Sigmoid colon (tissue), 7 donors: ENCODE measurements around the gene SEMA7A. TPM values are rescaled to one million over a fixed set of nuclear protein-coding genes. Genes with fewer than 3 reads are reported as not detected.
A peak's percentile ranks its signal among the peaks of the same experiment; 100 is the strongest.

Source experiments
- DNase-seq: peaks from one replicate; pipeline ENCODE4 v3.0.0-alpha.2; 2019
- H3K27ac ChIP-seq, 4 donors: fragments of 200-600 bp; sonication (generic); one replicate each; pipeline ENCODE4 v1.5.1; 2016 to 2019; ENCODE audit warnings: mild to moderate bottlenecking in 1 of 4
- H3K27me3 ChIP-seq, 3 donors: fragments of 200-600 bp; sonication (generic); one replicate each; pipeline ENCODE4 v1.5.1; 2019; ENCODE audit warnings: mild to moderate bottlenecking in 1 of 3
- H3K36me3 ChIP-seq, 4 donors: fragments of 200-600 bp; sonication (generic); one replicate each; pipeline ENCODE4 v1.5.1; 2016 to 2019
- H3K4me1 ChIP-seq, 4 donors: fragments of 200-600 bp; sonication (generic); one replicate each; pipeline ENCODE4 v1.5.1; 2017 to 2019
- H3K4me3 ChIP-seq, 4 donors: fragments of 200-600 bp; sonication (generic); one replicate each; pipeline ENCODE4 v1.5.1; 2017 to 2019; ENCODE audit warnings: mild to moderate bottlenecking in 2 of 4, moderate library complexity in 1 of 4
- H3K9me3 ChIP-seq, 4 donors: fragments of 200-600 bp in 3 of 4; sonication (generic) in 3 of 4; one replicate each; pipeline versions ENCODE4 v1.5.1 to v1.6.1; 2013 to 2019
- EP300 ChIP-seq, 4 donors: sonication (generic); formaldehyde crosslinking; IDR thresholded peaks; one replicate each; pipeline ENCODE4 v1.6.1; 2017; ENCODE audit warnings: antibody characterized with exemption in 4 of 4
- POLR2A ChIP-seq, 2 donors: fragments of 450-650 bp; IDR thresholded peaks; one replicate each; pipeline ENCODE4 v1.6.1; 2016; ENCODE audit warnings: antibody characterized with exemption in 2 of 2, mild to moderate bottlenecking in 2 of 2, moderate library complexity in 2 of 2
- POLR2AphosphoS5 ChIP-seq, 4 donors: sonication (generic); formaldehyde crosslinking; IDR thresholded peaks; one replicate each; pipeline ENCODE4 v1.6.1; 2017; ENCODE audit warnings: antibody characterized with exemption in 4 of 4
- WGBS, 2 donors: extraction: QIAGEN DNeasy Blood & Tissue Kit; methylation state at CpG; one replicate each; pipeline ENCODE4 v1.1.7; 2013; 5-methylcytosine and 5-hydroxymethylcytosine counted together
- intact Hi-C: fragments of 100-400 bp; cut with DNase I; formaldehyde crosslinking; loops from one replicate; pipeline ENCODE4 v1.15.1; 2023
- polyA plus RNA-seq, 3 donors: library from polyadenylated mRNA; stranded (reverse); fragments of 200-250 nt; gene quantifications; one replicate each; pipeline ENCODE4 v1.2.3, GENCODE V29; 2013
- total RNA-seq, 4 donors: library from RNA; depleted of rRNA; stranded (reverse); fragments of >200 nt; gene quantifications; one replicate each; pipeline ENCODE4 v1.1.0, GENCODE V29; 2016
- TF ChIP-seq, protein P1 (sequence below), 4 experiments: fragments of 450-650 bp in 3 of 4; fragments of 200-600 bp in 1 of 4; IDR thresholded peaks; one replicate each; pipeline ENCODE4 v1.5.1; 2016 to 2019; ENCODE audit warnings: antibody characterized with exemption in 4 of 4, mild to moderate bottlenecking in 3 of 4, moderate library complexity in 2 of 4
- donor health status: healthy with polysubstance abuse.
- donor health status: Bipolar disorder and iron deficiency.
- donor health status: healthy.

Gene SEMA7A
- total and polyA plus RNA-seq, 7 donors: 0.28 to 9.8 (median 1.2) TPM; not detected in 1

DNA sequence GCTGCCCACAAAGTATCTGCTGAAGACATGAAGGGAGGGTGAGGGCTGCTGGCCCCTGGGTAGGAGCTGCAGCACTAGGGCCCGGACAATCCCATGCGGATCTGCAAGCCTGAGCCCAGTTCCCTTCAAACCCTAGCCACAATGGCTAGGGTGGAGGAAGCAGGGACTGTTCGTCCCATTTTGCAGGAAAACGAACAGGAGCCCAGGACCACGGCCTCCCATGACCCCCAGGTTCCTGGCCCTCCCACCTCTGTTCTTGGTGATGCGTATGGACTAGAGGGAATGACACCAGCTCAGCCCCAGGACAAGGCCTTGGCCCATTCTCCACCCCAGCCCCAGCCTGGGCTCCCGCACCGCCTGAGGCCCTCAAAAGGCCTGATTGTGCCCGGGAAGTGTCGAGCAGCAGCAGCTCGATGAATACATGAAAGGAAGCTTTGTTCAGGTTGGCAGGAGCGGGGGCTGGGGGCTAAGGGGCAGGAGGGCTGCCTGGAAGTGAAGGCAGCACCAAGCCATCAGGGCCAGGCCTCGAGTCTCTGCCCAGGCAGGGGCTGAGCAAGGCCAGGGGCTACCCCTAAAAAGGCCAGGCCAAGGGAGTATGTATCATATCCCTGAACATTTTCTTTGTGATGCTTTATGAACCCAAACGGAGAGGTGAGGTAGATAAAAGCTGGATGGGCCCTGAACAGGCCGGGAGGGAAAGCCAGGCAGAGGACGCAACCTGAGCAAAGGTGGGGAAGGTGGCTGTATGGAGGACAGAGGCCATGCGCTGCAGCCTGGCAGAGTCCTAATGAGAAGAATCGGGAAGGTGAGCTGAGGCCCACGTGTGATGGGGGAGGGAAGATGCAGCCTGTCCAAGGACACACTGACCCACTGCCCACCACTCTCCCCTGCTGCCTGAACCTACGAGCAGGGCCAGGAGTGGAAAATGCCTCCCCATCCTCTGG, 12.2 kb downstream of the SEMA7A start:
- Histone ChIP-seq H3K36me3 (no peaks in the 10 kb centered on the region), H3K4me1 (peaks cover 0 to 9% (median 0%) of the 10 kb centered on the region in 4 donors), H3K9me3 (no peaks in the 10 kb centered on the region), H3K27me3 (no peaks in the 10 kb centered on the region), H3K4me3 (no peak overlapping the region), H3K27ac (peak overlapping the region; percentile 14 to 55 (median 32))
- intact Hi-C loops: no loop called here
- WGBS, 2 donors: 86 to 88% methylated on average over 20 of the region's 20 CpGs
- TF ChIP-seq EP300 (IDR thresholded peaks at IDR 0.05) (no peak), POLR2A (IDR thresholded peaks at IDR 0.05) (no peak), POLR2AphosphoS5 (IDR thresholded peaks at IDR 0.05) (no peak)
- TF ChIP-seq, protein P1, sequence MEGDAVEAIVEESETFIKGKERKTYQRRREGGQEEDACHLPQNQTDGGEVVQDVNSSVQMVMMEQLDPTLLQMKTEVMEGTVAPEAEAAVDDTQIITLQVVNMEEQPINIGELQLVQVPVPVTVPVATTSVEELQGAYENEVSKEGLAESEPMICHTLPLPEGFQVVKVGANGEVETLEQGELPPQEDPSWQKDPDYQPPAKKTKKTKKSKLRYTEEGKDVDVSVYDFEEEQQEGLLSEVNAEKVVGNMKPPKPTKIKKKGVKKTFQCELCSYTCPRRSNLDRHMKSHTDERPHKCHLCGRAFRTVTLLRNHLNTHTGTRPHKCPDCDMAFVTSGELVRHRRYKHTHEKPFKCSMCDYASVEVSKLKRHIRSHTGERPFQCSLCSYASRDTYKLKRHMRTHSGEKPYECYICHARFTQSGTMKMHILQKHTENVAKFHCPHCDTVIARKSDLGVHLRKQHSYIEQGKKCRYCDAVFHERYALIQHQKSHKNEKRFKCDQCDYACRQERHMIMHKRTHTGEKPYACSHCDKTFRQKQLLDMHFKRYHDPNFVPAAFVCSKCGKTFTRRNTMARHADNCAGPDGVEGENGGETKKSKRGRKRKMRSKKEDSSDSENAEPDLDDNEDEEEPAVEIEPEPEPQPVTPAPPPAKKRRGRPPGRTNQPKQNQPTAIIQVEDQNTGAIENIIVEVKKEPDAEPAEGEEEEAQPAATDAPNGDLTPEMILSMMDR (IDR thresholded peaks at IDR 0.05): no peak
- DNase-seq: no peak

DNA sequence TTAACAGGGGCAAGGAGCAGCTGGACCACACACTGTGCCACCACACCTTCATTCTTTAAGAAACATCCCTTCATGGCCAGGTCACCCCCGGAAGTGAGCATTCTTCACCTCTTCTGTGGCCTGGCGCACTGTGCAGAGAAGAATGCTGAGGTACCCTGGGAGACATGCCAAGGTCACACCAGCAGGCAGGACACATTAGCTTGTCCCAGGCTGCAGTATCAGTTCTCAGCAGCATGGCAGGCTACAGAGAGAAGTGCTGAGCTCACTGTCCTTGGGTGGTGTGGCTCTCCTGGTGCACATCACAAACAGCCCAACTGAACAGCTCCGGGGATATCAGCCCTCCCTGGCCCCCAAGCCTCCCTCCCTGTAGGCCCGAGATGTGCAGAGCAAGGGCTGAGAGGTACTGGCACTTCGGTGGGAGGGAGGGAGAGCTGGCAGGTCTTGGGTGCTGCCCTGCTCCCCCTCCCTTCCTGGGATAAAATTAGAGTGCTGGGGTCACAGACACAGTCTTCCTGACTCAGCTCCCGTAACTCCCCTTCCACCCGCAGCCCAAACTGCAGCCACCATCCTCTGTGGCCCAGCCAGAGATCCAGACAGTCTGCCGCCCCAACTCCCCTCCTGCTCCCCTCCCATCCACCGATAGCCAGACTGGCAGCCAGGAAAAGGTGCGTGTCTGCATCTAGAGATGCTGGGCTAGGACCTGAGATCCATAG, 13.4 kb downstream of the SEMA7A start:
- H3K4me3 ChIP-seq: no peak overlapping the region
- TF ChIP-seq POLR2AphosphoS5 (IDR thresholded peaks at IDR 0.05) (no peak), POLR2A (IDR thresholded peaks at IDR 0.05) (no peak)
- TF ChIP-seq, protein P1 (IDR thresholded peaks at IDR 0.05): no peak
- no peak for DNase-seq
- H3K27me3 ChIP-seq: no peaks in the 10 kb centered on the region
- no peaks in the 10 kb centered on the region for H3K36me3 ChIP-seq
- peak overlapping the region in 3 of 4 donors; percentile 25 to 49 (median 47) for H3K27ac ChIP-seq
- 81 to 86% methylated on average over 10 of the region's 10 CpGs for WGBS, 2 donors
- peaks cover 0 to 9% (median 0%) of the 10 kb centered on the region in 4 donors for H3K4me1 ChIP-seq
- no peaks in the 10 kb centered on the region for H3K9me3 ChIP-seq
- intact Hi-C loops: no loop called here

DNA sequence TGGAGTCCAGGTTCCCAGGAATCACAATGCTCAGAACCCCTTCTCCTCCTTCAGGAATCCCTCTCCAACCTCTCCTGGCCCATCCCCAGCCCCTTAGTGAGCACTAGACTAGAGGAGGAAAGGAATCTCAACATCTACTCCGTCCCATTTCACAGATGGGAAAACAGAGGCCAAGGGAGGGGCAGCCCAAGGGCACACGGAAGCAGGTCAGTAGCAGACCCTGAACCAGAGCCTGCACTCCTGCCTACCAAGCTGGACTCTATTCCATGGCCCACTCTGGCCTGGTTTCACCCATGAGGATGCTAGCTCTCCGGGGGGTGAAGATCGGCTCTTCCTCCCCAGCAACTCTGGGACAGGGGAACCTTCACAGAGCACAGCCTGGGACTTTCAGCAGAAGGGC, 14.3 kb downstream of the SEMA7A start:
- 91 to 93% methylated on average over 4 of the region's 4 CpGs for WGBS, 2 donors
- Histone ChIP-seq H3K4me3 (no peak overlapping the region), H3K27me3 (no peaks in the 10 kb centered on the region), H3K4me1 (peaks cover 0 to 9% (median 0%) of the 10 kb centered on the region in 4 donors), H3K36me3 (no peaks in the 10 kb centered on the region), H3K27ac (no peak overlapping the region), H3K9me3 (no peaks in the 10 kb centered on the region)
- intact Hi-C loops: no loop called here
- DNase-seq: no peak
- no peak for TF ChIP-seq EP300 (IDR thresholded peaks at IDR 0.05)
- TF ChIP-seq, protein P1 (IDR thresholded peaks at IDR 0.05): no peak
- TF ChIP-seq POLR2AphosphoS5 (IDR thresholded peaks at IDR 0.05): no peak
- TF ChIP-seq POLR2A (IDR thresholded peaks at IDR 0.05): no peak

DNA sequence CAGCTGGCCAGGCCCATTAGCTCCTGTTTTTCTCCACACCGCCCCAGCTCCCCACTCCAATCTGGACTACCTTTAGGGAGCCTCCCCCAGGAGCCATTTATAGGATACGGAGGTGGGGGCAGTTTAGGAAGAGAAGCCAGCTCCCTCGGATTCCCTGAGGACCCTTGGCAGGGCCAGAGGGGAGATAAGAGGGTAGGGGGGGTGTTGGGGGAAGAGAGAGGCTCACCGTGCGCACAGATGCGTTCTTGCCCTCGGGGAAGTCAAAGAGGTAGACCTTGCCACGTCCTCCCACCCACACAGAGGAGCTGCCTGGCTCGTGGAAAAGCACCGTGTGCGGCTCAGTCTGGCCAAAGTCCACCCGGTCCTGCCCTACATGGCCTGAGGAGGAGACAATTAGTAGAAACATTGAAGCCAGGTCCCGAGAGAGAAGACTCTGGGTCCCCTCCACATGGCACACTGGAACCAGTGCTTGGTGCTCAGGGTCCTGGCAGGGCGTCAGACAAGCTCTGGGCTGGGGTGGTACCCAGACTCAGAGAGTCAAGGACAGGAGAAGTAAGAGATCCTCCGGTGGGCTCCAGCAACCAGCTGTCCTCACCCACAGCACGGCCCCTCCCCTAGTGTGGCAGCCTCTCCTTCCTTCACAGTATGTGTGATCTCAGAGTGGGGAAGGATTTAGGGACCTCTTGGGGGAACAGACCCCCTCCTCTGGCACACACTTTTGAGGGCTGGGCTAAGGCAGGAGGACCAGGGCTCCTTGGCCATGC, 15.0 kb downstream of the SEMA7A start:
- Histone ChIP-seq H3K27ac (no peak overlapping the region), H3K36me3 (no peaks in the 10 kb centered on the region), H3K4me1 (peaks cover 0 to 9% (median 0%) of the 10 kb centered on the region in 4 donors), H3K9me3 (no peaks in the 10 kb centered on the region), H3K4me3 (no peak overlapping the region), H3K27me3 (no peaks in the 10 kb centered on the region)
- no peak for TF ChIP-seq EP300 (IDR thresholded peaks at IDR 0.05)
- TF ChIP-seq, protein P1 (IDR thresholded peaks at IDR 0.05): no peak
- no peak for TF ChIP-seq POLR2A (IDR thresholded peaks at IDR 0.05)
- TF ChIP-seq POLR2AphosphoS5 (IDR thresholded peaks at IDR 0.05): no peak
- 52 to 72% methylated on average over 16 of the region's 16 CpGs for WGBS, 2 donors
- DNase-seq: no peak
- intact Hi-C loops: no loop called here
